ENCODE results near the gene PLXNA1. TPM values are rescaled to one million over a fixed set of nuclear protein-coding genes. Genes with fewer than 3 reads are reported as not detected.

The PLXNA1 gene
- polyA plus RNA-seq, 1 of the 3 experiments (the other 2 are of a cell fraction), result 48.1 TPM

DNA sequence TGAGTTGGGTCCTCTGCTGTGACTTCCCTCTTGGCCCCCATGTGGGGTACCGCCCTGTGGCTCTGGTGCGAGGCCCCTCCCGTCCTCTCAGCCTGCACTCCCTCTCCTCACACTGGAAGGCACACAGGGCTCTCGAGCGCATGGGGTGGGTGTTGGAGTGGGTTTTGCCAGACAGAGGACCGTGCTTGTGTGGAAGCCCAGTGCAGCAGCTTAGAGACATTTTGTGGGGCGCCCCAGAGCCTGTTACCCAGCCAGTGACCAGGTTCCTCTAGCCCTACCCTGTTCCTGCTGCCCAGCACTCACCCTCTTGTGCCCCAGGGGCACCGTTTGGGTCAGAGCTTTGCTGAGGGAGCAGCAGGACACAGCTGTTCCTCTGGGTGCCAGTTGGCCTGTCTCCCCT is 9.9 kb downstream of the PLXNA1 start:
- no peak overlapping the region for H3K4me2 ChIP-seq
- POLR2A ChIA-PET, result interaction anchor here (1.5 kb wide), 1 partner anchor 14 kb away, joined by 3 read pairs; no protein-coding TSS in a partner anchor
- H3F3A ChIP-seq (replicated peaks; ENCODE audit: insufficient read depth), result no peaks in the 10 kb centered on the region
- no peak overlapping the region for H3K27ac ChIP-seq (ENCODE audit: low read depth in 2 of 2, low read length in 1 of 2)
- no peak overlapping the region for H3K4me3 ChIP-seq (ENCODE audit: low read depth in 2 of 2, low read length in 1 of 2)
- H4K20me1 ChIP-seq (ENCODE audit: insufficient read depth), result peaks cover 100% of the 10 kb centered on the region
- no peak for TF ChIP-seq FOXM1 (IDR thresholded peaks at IDR 0.05; ENCODE audit: low read depth)
- TF ChIP-seq, protein P1, sequence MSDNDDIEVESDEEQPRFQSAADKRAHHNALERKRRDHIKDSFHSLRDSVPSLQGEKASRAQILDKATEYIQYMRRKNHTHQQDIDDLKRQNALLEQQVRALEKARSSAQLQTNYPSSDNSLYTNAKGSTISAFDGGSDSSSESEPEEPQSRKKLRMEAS (IDR thresholded peaks at IDR 0.05; ENCODE audit: low read depth), result no peak
- no peak for TF ChIP-seq JUND (IDR thresholded peaks at IDR 0.05)
- no peak for TF ChIP-seq SIN3A (IDR thresholded peaks at IDR 0.05; ENCODE audit: borderline replicate concordance, low read depth, low read length)
- TF ChIP-seq TCF12 (IDR thresholded peaks at IDR 0.05), result no peak
- TF ChIP-seq EZH2phosphoT487 (IDR thresholded peaks at IDR 0.05; ENCODE audit: borderline replicate concordance, low read depth), result no peak
- TF ChIP-seq CHD2 (IDR thresholded peaks at IDR 0.05; ENCODE audit: low read length, partially characterized antibody), result no peak
- no peak for TF ChIP-seq ELF1 (IDR thresholded peaks at IDR 0.05)
- TF ChIP-seq, protein P2, sequence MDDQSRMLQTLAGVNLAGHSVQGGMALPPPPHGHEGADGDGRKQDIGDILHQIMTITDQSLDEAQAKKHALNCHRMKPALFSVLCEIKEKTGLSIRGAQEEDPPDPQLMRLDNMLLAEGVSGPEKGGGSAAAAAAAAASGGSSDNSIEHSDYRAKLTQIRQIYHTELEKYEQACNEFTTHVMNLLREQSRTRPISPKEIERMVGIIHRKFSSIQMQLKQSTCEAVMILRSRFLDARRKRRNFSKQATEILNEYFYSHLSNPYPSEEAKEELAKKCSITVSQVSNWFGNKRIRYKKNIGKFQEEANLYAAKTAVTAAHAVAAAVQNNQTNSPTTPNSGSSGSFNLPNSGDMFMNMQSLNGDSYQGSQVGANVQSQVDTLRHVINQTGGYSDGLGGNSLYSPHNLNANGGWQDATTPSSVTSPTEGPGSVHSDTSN (IDR thresholded peaks at IDR 0.05), result no peak
- TF ChIP-seq SMC3 (IDR thresholded peaks at IDR 0.05; ENCODE audit: low read depth, low read length), result no peak
- no peak for TF ChIP-seq FOSL2 (IDR thresholded peaks at IDR 0.05; ENCODE audit: borderline replicate concordance, low read depth)
- TF ChIP-seq, protein P3, sequence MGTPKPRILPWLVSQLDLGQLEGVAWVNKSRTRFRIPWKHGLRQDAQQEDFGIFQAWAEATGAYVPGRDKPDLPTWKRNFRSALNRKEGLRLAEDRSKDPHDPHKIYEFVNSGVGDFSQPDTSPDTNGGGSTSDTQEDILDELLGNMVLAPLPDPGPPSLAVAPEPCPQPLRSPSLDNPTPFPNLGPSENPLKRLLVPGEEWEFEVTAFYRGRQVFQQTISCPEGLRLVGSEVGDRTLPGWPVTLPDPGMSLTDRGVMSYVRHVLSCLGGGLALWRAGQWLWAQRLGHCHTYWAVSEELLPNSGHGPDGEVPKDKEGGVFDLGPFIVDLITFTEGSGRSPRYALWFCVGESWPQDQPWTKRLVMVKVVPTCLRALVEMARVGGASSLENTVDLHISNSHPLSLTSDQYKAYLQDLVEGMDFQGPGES (IDR thresholded peaks at IDR 0.05; ENCODE audit: low read depth, low read length), result no peak
- no peak for TF ChIP-seq NFIC (IDR thresholded peaks at IDR 0.05; ENCODE audit: borderline replicate concordance)
- no peak for TF ChIP-seq YY1 (IDR thresholded peaks at IDR 0.05; ENCODE audit: low read depth)
- TF ChIP-seq GABPA (IDR thresholded peaks at IDR 0.05; ENCODE audit: low read depth), result no peak
- TF ChIP-seq, protein P4, sequence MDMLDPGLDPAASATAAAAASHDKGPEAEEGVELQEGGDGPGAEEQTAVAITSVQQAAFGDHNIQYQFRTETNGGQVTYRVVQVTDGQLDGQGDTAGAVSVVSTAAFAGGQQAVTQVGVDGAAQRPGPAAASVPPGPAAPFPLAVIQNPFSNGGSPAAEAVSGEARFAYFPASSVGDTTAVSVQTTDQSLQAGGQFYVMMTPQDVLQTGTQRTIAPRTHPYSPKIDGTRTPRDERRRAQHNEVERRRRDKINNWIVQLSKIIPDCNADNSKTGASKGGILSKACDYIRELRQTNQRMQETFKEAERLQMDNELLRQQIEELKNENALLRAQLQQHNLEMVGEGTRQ (IDR thresholded peaks at IDR 0.05; ENCODE audit: borderline replicate concordance, low read depth, low read length), result no peak
- TF ChIP-seq RCOR1 (IDR thresholded peaks at IDR 0.05; ENCODE audit: low read length), result no peak
- no peak for TF ChIP-seq MEF2A (IDR thresholded peaks at IDR 0.05; ENCODE audit: borderline replicate concordance, low read depth)
- no peak for TF ChIP-seq POLR2AphosphoS5 (IDR thresholded peaks at IDR 0.05; ENCODE audit: low read depth, low read length)
- WGBS (ENCODE audit: low lambda C conversion rate), result 80% methylated on average over 3 of the region's 8 CpGs
- DNase-seq, result no peak
- H2AFZ ChIP-seq (ENCODE audit: low read depth), result no peak overlapping the region
- H3K27me3 ChIP-seq (ENCODE audit: insufficient read depth), result no peaks in the 10 kb centered on the region
- no peaks in the 10 kb centered on the region for H3K9me3 ChIP-seq
- CTCF ChIA-PET, result interaction anchor here (1.2 to 1.9 kb wide), 5 partner anchors 9 to 462 kb away, joined by 3 to 12 read pairs (median 4); partner anchors contain the start of gene PLXNA1
- H3K9ac ChIP-seq, result no peak overlapping the region
- peaks cover 100% of the 10 kb centered on the region for H3K79me2 ChIP-seq (ENCODE audit: insufficient read depth)
- H3K9me2 ChIP-seq, result no peaks in the 10 kb centered on the region
- H3K4me1 ChIP-seq (ENCODE audit: control insufficient read depth in 1 of 2, insufficient read depth in 2 of 2, low read depth in 1 of 2, low read length in 1 of 2), result peaks cover 4 to 13% of the 10 kb centered on the region in 2 experiments; a peak in 2 of 4 replicates
- H3K36me3 ChIP-seq (replicated peaks in 1 of 2; ENCODE audit: control insufficient read depth in 1 of 2, insufficient read depth in 2 of 2, low read length in 1 of 2), result peaks cover 0 to 61% of the 10 kb centered on the region in 2 experiments

All from SK-N-SH (cell line).